ENCODE results near the gene LDB2. TPM values are rescaled to one million over a fixed set of nuclear protein-coding genes. Genes with fewer than 3 reads are reported as not detected.

Gene LDB2
- total and polyA plus RNA-seq, 2 of the 8 experiments (the other 6 are each of a cell fraction or from before 2014, with no cell fraction given) = 57.0 to 140 TPM

DNA sequence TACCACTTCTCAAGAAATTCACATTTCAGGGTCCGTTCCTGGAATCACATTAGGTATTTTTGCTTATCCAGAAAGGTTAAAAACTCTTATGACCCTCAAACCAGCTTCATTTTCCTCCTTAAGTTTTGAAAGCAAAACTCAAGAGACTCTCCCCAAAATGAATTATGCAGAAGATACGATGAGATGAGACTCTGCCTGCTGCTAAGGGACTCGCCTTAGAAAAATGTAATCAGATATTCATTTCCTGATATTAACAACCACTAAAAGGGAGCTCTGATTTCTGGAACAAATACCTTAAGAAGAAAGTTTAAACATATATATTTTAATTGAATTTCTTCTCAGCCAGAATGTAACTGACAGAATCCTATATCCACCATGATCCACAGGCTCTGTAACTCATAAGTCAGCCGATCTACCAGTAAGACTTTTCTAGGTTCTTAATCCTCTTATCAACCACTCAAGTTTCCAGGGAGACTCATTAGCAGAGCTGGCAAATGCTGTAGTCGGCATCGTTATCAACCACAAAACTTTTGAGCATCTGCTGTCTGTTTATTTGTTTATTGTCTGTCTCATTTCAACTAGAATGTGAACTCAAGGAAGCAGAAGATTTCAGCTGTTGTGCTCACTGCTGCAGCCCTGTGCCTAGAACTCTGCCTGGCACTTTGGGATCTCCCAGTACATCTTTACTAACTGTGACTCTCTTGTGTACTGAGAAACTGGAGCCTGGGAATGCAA is 112.5 kb downstream of the LDB2 start:
- Histone ChIP-seq H2AK5ac (ENCODE audit: low read depth, low read length) (no peak overlapping the region), H3K4ac (replicated peaks; ENCODE audit: insufficient read length, low read depth, low read length) (no peak overlapping the region), H3K9me3 (ENCODE audit: insufficient read depth in 2 of 2, low read depth in 1 of 2, low read length in 1 of 2) (no peaks in the 10 kb centered on the region), H2BK5ac (ENCODE audit: low read depth, low read length) (no peak overlapping the region), H2BK15ac (ENCODE audit: low read length) (peak overlapping the region; percentile 23; the same call in 1 of the 2 replicates), H2BK20ac (ENCODE audit: low read length) (no peak overlapping the region), H2BK12ac (ENCODE audit: low read depth, low read length) (no peak overlapping the region), H3K4me3 (ENCODE audit: extremely low read depth in 1 of 4, insufficient read depth in 2 of 4, low read depth in 3 of 4, low read length in 4 of 4) (no peak overlapping the region), H3K27me3 (replicated peaks in 1 of 4; ENCODE audit: control insufficient read depth in 3 of 4, extremely low read depth in 1 of 4, insufficient read depth in 3 of 4, low read length in 3 of 4) (no peaks in the 10 kb centered on the region), H3K23me2 (ENCODE audit: low read depth, low read length) (no peaks in the 10 kb centered on the region), H4K91ac (replicated peaks; ENCODE audit: insufficient read length, low read length) (no peak overlapping the region), H4K20me1 (replicated peaks in 1 of 2; ENCODE audit: control insufficient read depth in 1 of 2, insufficient read depth in 2 of 2, low read length in 2 of 2) (no peaks in the 10 kb centered on the region), H3K14ac (ENCODE audit: insufficient read length) (no peak overlapping the region), H3K18ac (ENCODE audit: extremely low read depth, low read length) (no peak overlapping the region), H3K79me2 (ENCODE audit: control insufficient read depth in 1 of 2, insufficient read depth in 2 of 2, low read length in 2 of 2) (peaks cover 0 to 8% of the 10 kb centered on the region in 2 experiments; a peak in 1 of 4 replicates), H3K27ac (ENCODE audit: low read depth, low read length) (no peak overlapping the region), H3K36me3 (ENCODE audit: control insufficient read depth in 2 of 4, insufficient read depth in 4 of 4, low read length in 3 of 4) (peaks cover 0 to 10% (median 0%) of the 10 kb centered on the region in 4 experiments; a peak in 2 of 8 replicates), H3K56ac (replicated peaks; ENCODE audit: insufficient read length, low read depth, low read length) (no peak overlapping the region), H4K5ac (ENCODE audit: insufficient read length, low read depth, low read length) (no peak overlapping the region), H3K4me1 (replicated peaks in 1 of 4; ENCODE audit: control insufficient read depth in 3 of 4, insufficient read depth in 4 of 4, low read length in 3 of 4) (peaks cover 5 to 28% (median 17%) of the 10 kb centered on the region in 4 experiments; a peak in 6 of 7 replicates), H4K8ac (ENCODE audit: extremely low read depth, insufficient read depth, low read length) (no peak overlapping the region), H3K4me2 (ENCODE audit: insufficient read depth in 1 of 2, low read depth in 2 of 2, low read length in 2 of 2) (no peak overlapping the region), H3K9ac (replicated peaks in 1 of 4; ENCODE audit: extremely low read depth in 1 of 4, low read depth in 3 of 4, low read length in 3 of 4) (no peak overlapping the region), H3K79me1 (ENCODE audit: low read depth, low read length) (no peaks in the 10 kb centered on the region; the same call in 1 of the 2 replicates), H2AFZ (ENCODE audit: low read length) (no peak overlapping the region), H2BK120ac (replicated peaks; ENCODE audit: low read depth, low read length) (no peak overlapping the region), H3K23ac (ENCODE audit: insufficient read length) (no peak overlapping the region)
- WGBS, 2 experiments (ENCODE audit: extremely low coverage in 1 of 2, insufficient coverage in 1 of 2, insufficient read length in 1 of 2, insufficient replicate concordance in 2 of 2, low coverage in 1 of 2, low lambda C conversion rate in 2 of 2, missing lambda C conversion rate in 1 of 2) = 86% methylated on average over 6 of the region's 6 CpGs; no CpG with 5 or more reads in 1 of the 2 experiments
- no peak for DNase-seq (ENCODE audit: low read depth in 1 of 2, low spot score in 2 of 2)
- ChIA-PET POLR2A (ENCODE audit: partially characterized antibody) (interaction anchor here (1.0 to 1.3 kb wide), 2 partner anchors 9 to 130 kb away, joined by 3 to 4 read pairs; no protein-coding TSS in a partner anchor), CTCF (ENCODE audit: partially characterized antibody) (interaction anchor here (0.6 to 6.5 kb wide), 5 partner anchors 9 to 662 kb away, joined by 3 to 42 read pairs (median 3); no protein-coding TSS in a partner anchor)
- FAIRE-seq = no peak
- no peak for TF ChIP-seq RAD21 (IDR thresholded peaks at IDR 0.05 in 1 of 2, conservative IDR thresholded peaks at IDR 0.05 in 1 of 2; ENCODE audit: low read depth in 2 of 2, low read length in 2 of 2)
- TF ChIP-seq JUN (IDR thresholded peaks at IDR 0.05; ENCODE audit: low read depth, low read length) = no peak
- TF ChIP-seq CBX8 (IDR thresholded peaks at IDR 0.05; ENCODE audit: borderline replicate concordance, low read depth, low read length) = no peak
- no peak for TF ChIP-seq POU5F1 (IDR thresholded peaks at IDR 0.05; ENCODE audit: low read depth, low read length)
- TF ChIP-seq BRCA1 (IDR thresholded peaks at IDR 0.05; ENCODE audit: low read depth, low read length) = no peak
- TF ChIP-seq GTF2F1 (IDR thresholded peaks at IDR 0.05; ENCODE audit: borderline replicate concordance, low read depth, low read length) = no peak
- TF ChIP-seq, protein P1, sequence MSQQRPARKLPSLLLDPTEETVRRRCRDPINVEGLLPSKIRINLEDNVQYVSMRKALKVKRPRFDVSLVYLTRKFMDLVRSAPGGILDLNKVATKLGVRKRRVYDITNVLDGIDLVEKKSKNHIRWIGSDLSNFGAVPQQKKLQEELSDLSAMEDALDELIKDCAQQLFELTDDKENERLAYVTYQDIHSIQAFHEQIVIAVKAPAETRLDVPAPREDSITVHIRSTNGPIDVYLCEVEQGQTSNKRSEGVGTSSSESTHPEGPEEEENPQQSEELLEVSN (IDR thresholded peaks at IDR 0.05) = no peak
- no peak for TF ChIP-seq POLR2AphosphoS5 (IDR thresholded peaks at IDR 0.05; ENCODE audit: low read depth, low read length)

Data from H1 (cell line).